Right lobe of liver (tissue), 4 donors: ENCODE measurements around the gene PTPRN2.

Experiments used
- CTCF ChIP-seq, 4 donors: fragments of 200-600 bp in 3 of 4; fragments of 450-650 bp in 1 of 4; IDR thresholded peaks; one replicate each; pipeline versions ENCODE4 v1.5.1 to v1.8.0; 2016 to 2022; ENCODE audit warnings: antibody characterized with exemption in 4 of 4, mild to moderate bottlenecking in 2 of 4
- POLR2A ChIP-seq: fragments of 450-650 bp; IDR thresholded peaks from one replicate; pipeline ENCODE4 v1.6.1; 2017; ENCODE audit warnings: antibody characterized with exemption, mild to moderate bottlenecking
- donor health status: DM: no; HTN: no; CAD: no.
- donor health status: DM: no; HTN: no; CAD: no.
- donor health status: DM: no; HTN: yes; CAD: no.

- TF ChIP-seq CTCF (IDR thresholded peaks at IDR 0.05) (no peak), POLR2A (no peak)
Observed at GRCh38 chr7:157540606-157541294, 1046.9 kb downstream of the PTPRN2 start.
